Lower leg skin (tissue), 3 donors: ENCODE data around the gene TRIM6.

Experiments
- CTCF ChIP-seq, 3 donors: fragments of 450-650 bp; IDR thresholded peaks; one replicate each; pipeline ENCODE4 v1.5.1; 2016; ENCODE audit warnings: antibody characterized with exemption in 3 of 3, mild to moderate bottlenecking in 3 of 3, moderate library complexity in 2 of 3
- POLR2A ChIP-seq, 2 donors: fragments of 450-650 bp; IDR thresholded peaks; one replicate each; pipeline ENCODE4 v1.6.1; 2016 to 2017; ENCODE audit warnings: antibody characterized with exemption in 2 of 2, mild to moderate bottlenecking in 1 of 2, moderate library complexity in 1 of 2

- no peak for TF ChIP-seq CTCF (IDR thresholded peaks at IDR 0.05)
- TF ChIP-seq POLR2A (IDR thresholded peaks at IDR 0.05), result no peak
Observed at GRCh38 chr11:5625281-5625680, 28.8 kb downstream of the TRIM6 start.
